ENCODE results near the gene AGER.
"Not testable (repeated sequence)": the region's sequence is repeated elsewhere in the genome, so short reads cannot be mapped to it uniquely, and the experiment has no call there.

The AGER gene

GRCh38 chr6:32214126-32214525, 30.1 kb upstream of the AGER start:
- no peak for TF ChIP-seq LEF1 (IDR thresholded peaks at IDR 0.05; ENCODE audit: borderline replicate concordance)
- ChIA-PET POLR2A (no interaction called here), CTCF (no interaction called here)
- no peak for DNase-seq (ENCODE audit: extremely low spot score)

- no peak for DNase-seq (ENCODE audit: extremely low spot score)
- ChIA-PET POLR2A (no interaction called here), CTCF (no interaction called here)
- TF ChIP-seq FOXA1 (IDR thresholded peaks at IDR 0.05) (no peak), SUZ12 (IDR thresholded peaks at IDR 0.05) (no peak), SP1 (IDR thresholded peaks at IDR 0.05) (no peak), FOXK2 (IDR thresholded peaks at IDR 0.05) (no peak), LEF1 (IDR thresholded peaks at IDR 0.05; ENCODE audit: borderline replicate concordance) (no peak), ELF4 (IDR thresholded peaks at IDR 0.05) (no peak), ARNT (IDR thresholded peaks at IDR 0.05) (no peak), FOXM1 (IDR thresholded peaks at IDR 0.05; ENCODE audit: borderline replicate concordance) (no peak), HDGF (IDR thresholded peaks at IDR 0.05; ENCODE audit: borderline replicate concordance) (no peak), L3MBTL2 (conservative IDR thresholded peaks at IDR 0.05) (no peak), NFRKB (IDR thresholded peaks at IDR 0.05) (no peak), CTBP1 (IDR thresholded peaks at IDR 0.05; ENCODE audit: borderline replicate concordance) (no peak), ZNF384 (IDR thresholded peaks at IDR 0.05) (no peak), BHLHE40 (IDR thresholded peaks at IDR 0.05; ENCODE audit: borderline replicate concordance) (no peak), TARDBP (IDR thresholded peaks at IDR 0.05) (no peak), PKNOX1 (IDR thresholded peaks at IDR 0.05) (no peak)
These were observed 29.6 kb upstream of the AGER start for GRCh38 chr6:32213649-32214048.

GRCh38 chr6:32212076-32212760, 28.2 kb upstream of the AGER start:
- TF ChIP-seq BHLHE40 (IDR thresholded peaks at IDR 0.05; ENCODE audit: borderline replicate concordance) = no peak
- TF ChIP-seq SUZ12 (IDR thresholded peaks at IDR 0.05) = no peak
- no peak for TF ChIP-seq SP1 (IDR thresholded peaks at IDR 0.05)
- TF ChIP-seq LEF1 (IDR thresholded peaks at IDR 0.05; ENCODE audit: borderline replicate concordance) = no peak
- no peak for TF ChIP-seq FOXK2 (IDR thresholded peaks at IDR 0.05)
- TF ChIP-seq ARNT (IDR thresholded peaks at IDR 0.05) = no peak
- no peak for TF ChIP-seq NFRKB (IDR thresholded peaks at IDR 0.05)
- no peak for TF ChIP-seq FOXA1 (IDR thresholded peaks at IDR 0.05)
- no peak for TF ChIP-seq ELF4 (IDR thresholded peaks at IDR 0.05)
- TF ChIP-seq PKNOX1 (IDR thresholded peaks at IDR 0.05) = no peak
- TF ChIP-seq TARDBP (IDR thresholded peaks at IDR 0.05) = no peak
- TF ChIP-seq CTBP1 (IDR thresholded peaks at IDR 0.05; ENCODE audit: borderline replicate concordance) = no peak
- TF ChIP-seq ZNF384 (IDR thresholded peaks at IDR 0.05) = no peak
- TF ChIP-seq L3MBTL2 (conservative IDR thresholded peaks at IDR 0.05) = no peak
- no peak for TF ChIP-seq HDGF (IDR thresholded peaks at IDR 0.05; ENCODE audit: borderline replicate concordance)
- ChIA-PET CTCF (interaction anchor here (0.6 kb wide), 1 partner anchor 421 kb away, joined by 3 read pairs; no protein-coding TSS in a partner anchor), POLR2A (interaction anchor here (1.3 kb wide), 1 partner anchor 17 kb away, joined by 3 read pairs; no protein-coding TSS in a partner anchor)
- DNase-seq (ENCODE audit: extremely low spot score) = no peak

- POLR2A ChIA-PET; DNase-seq (ENCODE audit: extremely low spot score): not testable (repeated sequence)
- CTCF ChIA-PET = interaction anchor here (0.6 kb wide), 1 partner anchor 420 kb away, joined by 3 read pairs; no protein-coding TSS in a partner anchor
These were observed 27.4 kb upstream of the AGER start for GRCh38 chr6:32211432-32211831.

- no peak for DNase-seq (ENCODE audit: extremely low spot score)
- POLR2A ChIA-PET = no interaction called here
- TF ChIP-seq BHLHE40 (IDR thresholded peaks at IDR 0.05; ENCODE audit: borderline replicate concordance) (no peak), LEF1 (IDR thresholded peaks at IDR 0.05; ENCODE audit: borderline replicate concordance) (no peak), NFRKB (IDR thresholded peaks at IDR 0.05) (no peak), ZNF384 (IDR thresholded peaks at IDR 0.05) (no peak), L3MBTL2 (conservative IDR thresholded peaks at IDR 0.05) (no peak)
- CTCF ChIA-PET = no interaction called here
These were observed 26.1 kb upstream of the AGER start for GRCh38 chr6:32210191-32210601.

GRCh38 chr6:32208996-32209395, 24.9 kb upstream of the AGER start:
- DNase-seq (ENCODE audit: extremely low spot score) = no peak
- ChIA-PET POLR2A (no interaction called here), CTCF (no interaction called here)
- no peak for TF ChIP-seq SUZ12 (IDR thresholded peaks at IDR 0.05)
- TF ChIP-seq FOXK2 (IDR thresholded peaks at IDR 0.05) = no peak
- TF ChIP-seq FOXM1 (IDR thresholded peaks at IDR 0.05; ENCODE audit: borderline replicate concordance) = no peak
- TF ChIP-seq CTBP1 (IDR thresholded peaks at IDR 0.05; ENCODE audit: borderline replicate concordance) = no peak
- TF ChIP-seq ZNF384 (IDR thresholded peaks at IDR 0.05) = no peak
- no peak for TF ChIP-seq LEF1 (IDR thresholded peaks at IDR 0.05; ENCODE audit: borderline replicate concordance)
- no peak for TF ChIP-seq ELF4 (IDR thresholded peaks at IDR 0.05)
- no peak for TF ChIP-seq L3MBTL2 (conservative IDR thresholded peaks at IDR 0.05)
- no peak for TF ChIP-seq ARNT (IDR thresholded peaks at IDR 0.05)
- TF ChIP-seq BHLHE40 (IDR thresholded peaks at IDR 0.05; ENCODE audit: borderline replicate concordance) = no peak
- no peak for TF ChIP-seq NFRKB (IDR thresholded peaks at IDR 0.05)
- TF ChIP-seq TARDBP (IDR thresholded peaks at IDR 0.05) = no peak
- TF ChIP-seq PKNOX1 (IDR thresholded peaks at IDR 0.05) = no peak
- no peak for TF ChIP-seq SP1 (IDR thresholded peaks at IDR 0.05)
- no peak for TF ChIP-seq FOXA1 (IDR thresholded peaks at IDR 0.05)
